HS-5 (cell line): ENCODE results near the gene KNL1.
A peak's percentile ranks its signal among the peaks of the same experiment; 100 is the strongest.
"Not testable (repeated sequence)": the region's sequence is repeated elsewhere in the genome, so short reads cannot be mapped to it uniquely, and the experiment has no call there.

Experiments
- DNase-seq: peaks from one replicate; pipeline ENCODE4 v3.0.0-alpha.2; 2012; ENCODE audit warnings: low read depth

Gene KNL1

DNA sequence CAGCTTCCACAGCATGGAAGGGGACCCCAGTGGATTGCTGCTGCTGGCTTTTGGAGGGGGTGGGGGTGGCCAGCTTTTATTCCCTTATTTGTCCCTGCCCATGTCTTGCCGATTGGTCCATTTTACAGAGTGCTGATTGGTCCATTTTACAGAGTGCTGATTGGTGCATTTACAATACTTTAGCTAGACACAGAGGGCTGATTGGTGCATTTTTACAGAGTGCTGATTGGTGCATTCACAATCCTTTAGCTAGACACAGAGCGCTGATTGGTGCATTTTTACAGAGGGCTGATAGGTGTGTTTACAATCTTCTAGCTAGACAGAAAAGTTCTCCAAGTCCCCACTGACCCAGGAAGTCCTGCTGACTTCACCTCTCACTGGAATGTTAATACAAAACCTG, 12.3 kb upstream of the KNL1 start:
- DNase-seq, result not testable (repeated sequence)

DNA sequence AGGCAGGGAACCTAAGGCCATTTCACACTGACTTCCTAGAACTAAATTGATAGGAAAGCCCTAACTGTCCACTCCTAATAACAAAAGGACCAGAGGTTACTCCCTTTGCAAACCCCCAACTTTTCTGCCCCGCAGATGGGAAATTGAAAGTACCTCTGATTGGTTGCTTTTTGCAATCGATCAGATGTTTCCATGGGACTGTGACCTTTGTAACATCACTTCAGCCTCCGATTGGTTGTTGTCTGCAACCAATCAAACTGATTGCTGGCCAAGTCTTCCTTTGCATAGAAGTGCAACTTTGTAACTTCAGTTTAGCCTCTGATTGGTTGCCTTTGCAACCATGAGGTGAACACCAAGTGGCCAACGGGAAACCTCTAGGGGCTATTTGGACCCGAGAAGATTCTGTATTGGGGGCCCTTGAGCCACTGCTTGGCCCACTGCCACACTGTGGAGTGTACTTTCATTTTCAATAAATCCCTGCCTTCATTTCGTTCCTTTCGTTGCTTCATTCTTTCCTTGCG, 11.3 kb upstream of the KNL1 start:
- peak; percentile 85 for DNase-seq

DNA sequence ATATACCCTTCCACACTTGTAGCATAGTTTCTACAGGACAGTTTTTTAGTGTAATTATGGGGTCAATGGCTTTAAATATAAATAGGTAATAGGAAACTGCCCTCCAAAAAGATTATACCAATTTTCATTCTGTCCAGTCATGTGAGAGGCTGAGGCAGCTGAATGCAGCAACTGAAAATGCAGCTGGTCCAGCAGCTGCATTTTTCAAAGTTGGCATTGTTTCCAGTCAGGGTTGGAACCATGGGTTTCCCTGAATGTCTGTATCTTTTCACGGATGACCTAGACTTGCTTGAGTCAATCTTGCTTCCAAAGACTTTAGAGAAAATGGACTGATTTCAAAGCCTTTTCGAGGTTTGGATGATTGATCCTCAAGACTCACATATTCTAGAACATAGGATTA, 9.9 kb upstream of the KNL1 start:
- no peak for DNase-seq

DNA sequence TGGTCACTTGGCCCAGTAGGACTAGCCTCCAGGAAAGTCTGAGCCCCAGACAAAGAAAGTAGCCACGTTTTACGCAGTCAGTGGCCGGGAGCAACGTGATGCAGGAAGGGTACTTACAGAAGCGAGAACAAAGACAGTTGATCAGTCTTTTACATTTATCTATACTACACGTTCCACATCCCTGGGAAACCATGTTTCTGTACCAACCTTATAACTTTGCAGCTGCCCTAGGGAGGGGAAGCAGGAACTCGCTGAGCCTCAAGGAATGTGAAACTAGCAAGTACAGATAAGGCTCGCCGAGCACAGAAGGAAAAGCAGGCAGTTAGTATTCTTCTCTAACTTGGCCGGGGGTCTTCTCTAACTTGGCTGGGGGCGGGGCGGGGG, 3.4 kb upstream of the KNL1 start:
- no peak for DNase-seq

DNA sequence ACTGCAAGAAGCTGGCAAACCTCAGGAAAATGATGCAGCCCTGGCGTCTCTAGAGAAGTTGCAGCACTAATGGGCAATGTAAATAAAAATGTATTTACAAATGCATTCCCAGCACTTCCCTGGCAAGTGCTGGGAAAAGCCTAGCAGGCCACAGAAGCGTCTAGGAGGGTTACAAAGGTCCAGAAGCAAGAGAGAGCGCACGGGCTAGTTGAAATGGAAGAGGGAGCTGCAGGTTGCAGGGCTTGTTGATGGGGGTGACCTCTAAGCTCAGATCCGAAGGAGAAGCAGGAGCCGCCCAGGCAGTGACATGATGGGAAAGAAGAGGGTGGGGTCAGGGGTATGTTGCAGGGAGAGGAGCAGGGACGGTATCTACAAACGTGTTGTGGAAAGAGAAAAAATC, 2.7 kb upstream of the KNL1 start:
- no peak for DNase-seq

DNA sequence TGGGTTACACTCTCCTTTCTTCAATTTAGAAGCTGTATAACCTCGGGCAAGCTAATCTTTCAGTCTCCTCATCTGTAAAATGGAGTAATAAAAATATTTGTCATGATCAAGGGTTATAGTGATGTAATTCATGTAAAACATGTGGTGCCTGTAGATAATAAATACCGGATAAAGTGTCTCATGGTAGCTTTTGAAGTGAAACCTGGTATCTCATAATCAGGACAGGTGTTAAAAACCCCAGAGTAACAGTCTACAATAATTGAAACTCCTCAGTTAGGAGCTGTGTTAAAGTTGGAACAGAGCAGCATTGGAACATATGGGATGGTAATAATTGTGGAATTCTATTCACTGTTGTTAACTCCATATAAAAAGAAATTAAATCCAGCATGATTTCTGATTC, 884 bp upstream of the KNL1 start:
- DNase-seq, result no peak

DNA sequence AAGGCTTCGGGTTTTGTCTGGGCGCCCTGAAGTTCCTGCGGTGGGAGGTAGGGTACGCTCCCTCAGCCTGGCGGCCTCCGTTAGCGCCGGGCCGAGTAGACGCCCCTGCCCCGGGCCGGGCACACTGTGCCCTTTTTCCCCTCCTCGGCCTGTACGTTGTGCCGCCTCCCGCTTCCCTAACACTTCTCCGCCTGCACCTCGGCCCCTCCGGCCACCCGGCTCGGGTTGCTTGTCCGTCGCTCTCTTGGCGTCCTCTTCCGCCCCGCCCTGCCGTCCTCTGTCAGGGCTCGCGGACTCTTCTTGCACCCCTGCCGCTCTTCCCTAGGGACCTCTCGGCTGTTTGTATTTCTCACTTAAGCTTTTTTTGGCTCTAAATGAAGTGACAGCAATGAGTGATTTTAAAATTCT, 384 bp downstream of the KNL1 start:
- DNase-seq, result no peak

DNA sequence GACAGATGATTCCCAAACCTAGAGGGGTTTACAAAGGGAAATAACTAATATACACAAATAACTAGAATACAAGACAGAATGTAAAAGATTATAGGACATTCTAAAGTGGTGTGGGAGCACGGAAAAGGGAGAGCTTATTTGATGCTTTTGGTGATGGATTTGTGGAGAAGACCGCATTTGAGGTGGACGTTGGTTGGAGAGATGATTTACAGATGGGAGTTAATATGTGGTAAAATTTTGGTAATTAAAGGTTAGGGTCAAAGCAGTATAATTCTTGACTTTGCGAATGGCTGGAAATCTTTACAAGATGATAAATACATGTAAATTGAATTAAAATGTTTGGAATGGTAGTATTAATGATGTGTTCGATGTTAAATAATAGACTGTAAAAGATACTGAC, 1.2 kb downstream of the KNL1 start:
- no peak for DNase-seq

DNA sequence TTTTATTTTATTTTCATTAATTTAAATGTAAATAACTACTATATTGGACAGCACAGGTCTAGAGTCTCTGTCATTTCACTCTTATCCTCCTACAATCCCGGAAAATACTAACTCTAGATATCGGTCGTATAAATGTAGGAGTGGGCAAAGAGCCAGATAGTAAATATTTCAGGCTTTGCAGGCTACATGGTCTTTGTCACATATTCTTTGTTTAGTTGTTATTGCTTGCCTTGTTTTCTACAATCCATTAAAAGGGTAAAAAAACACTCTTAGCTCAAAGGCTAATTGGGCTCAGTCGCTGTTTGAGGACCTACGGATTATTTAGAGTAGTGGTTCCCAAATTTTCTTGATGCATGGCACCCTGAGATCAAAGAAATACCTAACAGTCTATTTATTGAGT, 1.7 kb downstream of the KNL1 start:
- no peak for DNase-seq

DNA sequence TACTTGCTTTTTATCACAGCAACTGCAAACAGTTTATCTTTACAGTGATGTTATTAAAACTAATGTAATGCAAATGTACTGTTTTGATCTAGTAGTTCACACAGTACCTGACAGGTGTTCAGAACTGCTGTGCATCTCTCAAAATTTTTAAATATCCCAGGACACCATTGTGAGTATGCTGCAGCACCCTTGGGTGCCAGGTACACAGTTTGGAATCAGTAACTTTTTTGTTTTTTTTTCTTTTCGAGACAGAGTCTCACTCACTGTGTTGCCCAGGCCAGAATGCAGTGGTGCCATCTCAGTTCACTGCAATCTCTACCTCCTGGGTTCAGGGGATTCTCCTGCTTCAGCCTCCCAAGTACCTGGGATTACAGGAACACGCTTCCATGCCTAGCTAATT, 3.0 kb downstream of the KNL1 start:
- no peak for DNase-seq

DNA sequence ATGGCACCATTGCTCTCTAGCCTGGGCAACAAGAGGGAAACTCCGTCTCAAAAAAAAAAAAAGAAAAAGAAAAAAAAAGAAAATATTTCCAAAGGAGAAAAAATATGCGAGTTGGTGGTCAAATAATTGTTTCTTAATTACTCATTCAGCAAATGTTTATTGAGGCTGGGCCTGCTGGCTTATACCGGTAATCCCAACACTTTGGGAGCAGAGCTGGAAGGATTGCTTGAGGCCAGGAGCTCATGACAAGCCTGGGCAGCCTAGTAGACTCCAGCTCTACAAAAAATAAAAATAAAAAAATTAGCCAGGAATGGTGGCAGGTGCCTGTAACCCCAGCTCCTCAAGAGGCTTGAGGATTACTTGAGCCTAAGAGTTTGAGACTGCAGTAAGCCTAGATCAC, 4.1 kb downstream of the KNL1 start:
- DNase-seq, result no peak

DNA sequence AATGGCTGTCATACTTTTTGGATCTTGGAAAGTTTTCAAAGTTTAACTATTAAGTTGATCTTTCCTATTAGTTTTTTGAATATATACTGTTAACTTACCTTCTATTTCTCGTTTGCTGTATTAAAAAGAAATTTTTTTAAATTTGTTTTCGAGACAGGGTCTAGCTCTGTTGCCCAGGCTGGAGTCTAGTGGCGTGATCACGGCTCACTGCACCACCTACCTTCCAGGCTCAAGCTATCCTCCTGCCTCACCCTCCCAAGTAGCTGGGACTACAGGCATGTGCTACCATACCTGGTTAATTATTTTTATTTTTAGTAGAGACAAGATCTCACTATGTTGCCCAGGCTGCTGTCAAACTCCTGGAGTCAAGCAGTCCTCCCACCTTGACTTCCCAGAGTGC, 4.6 kb downstream of the KNL1 start:
- DNase-seq, result no peak

DNA sequence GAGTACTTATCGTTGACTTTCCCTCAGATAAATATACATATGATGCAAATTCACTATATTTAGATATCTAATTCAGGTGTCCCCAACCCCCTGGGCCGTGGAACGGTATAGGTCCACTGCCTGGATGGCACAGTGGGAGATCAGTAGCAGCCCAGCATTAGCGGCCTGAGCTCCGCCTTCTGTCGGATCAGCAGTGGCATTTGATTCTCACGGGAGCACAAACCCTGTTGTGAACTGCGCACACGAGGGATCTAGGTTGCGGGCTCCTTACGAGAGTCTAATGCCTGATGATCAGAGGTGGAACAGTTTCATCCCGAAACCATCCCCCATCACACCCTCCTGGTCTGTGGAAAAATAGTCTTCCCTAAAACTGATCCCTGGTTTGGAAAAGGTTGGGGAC, 6.9 kb downstream of the KNL1 start:
- no peak for DNase-seq

DNA sequence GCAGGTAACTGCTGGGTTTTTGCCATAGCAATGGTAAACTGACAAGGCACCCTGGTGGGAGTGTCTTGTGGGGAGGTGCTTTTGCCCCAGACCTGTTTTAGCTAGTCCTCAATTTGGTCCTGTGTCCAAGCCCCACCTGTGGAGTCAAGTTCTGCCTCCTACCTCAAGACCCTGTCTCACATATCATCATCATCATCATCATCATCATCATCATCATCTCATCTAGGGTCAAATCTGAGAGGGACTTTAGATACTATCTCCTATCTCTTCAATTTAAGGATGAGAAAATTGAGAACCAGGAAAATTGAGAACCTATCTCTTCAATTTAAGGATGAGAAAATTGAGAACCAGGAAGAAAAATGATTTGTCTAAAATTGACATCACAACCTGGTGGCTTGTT, 9.9 kb downstream of the KNL1 start:
- no peak for DNase-seq

DNA sequence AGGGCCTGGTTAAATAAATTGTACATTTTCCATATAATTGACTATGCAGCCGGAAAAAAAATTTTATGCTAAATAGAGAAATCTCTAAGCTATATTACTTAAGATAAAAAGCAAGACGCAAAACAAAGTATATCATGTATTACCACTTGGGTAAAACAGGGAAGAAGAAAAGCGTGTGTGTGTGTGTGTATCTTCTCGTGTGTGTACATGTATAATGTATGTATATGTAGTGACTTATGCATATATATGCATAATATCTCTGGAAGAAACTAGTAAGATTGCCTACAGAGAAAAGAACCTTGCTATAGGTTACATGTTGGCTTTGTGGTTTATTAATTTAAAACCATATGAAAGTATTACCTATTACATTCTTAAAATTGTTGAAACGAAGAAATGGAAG, 19.0 kb downstream of the KNL1 start:
- DNase-seq, result no peak

DNA sequence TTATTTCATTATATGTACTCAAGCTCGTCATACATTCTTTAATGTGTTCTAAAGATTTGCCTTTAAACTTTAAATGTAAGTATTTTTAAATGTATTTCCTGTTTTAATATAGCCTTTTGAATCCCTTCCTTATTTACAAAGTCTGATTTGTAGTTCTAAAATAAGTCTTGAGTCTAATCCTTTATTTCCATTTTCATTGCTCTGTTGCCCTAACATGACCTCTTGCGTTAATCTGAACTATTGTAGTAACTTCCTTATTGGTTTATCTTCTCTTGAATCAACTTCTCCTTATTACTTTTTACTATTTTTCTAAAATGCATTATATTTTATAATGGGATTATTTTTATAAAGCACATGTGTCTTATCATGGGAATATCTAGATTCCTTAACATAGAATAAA, 24.0 kb downstream of the KNL1 start:
- no peak for DNase-seq

DNA sequence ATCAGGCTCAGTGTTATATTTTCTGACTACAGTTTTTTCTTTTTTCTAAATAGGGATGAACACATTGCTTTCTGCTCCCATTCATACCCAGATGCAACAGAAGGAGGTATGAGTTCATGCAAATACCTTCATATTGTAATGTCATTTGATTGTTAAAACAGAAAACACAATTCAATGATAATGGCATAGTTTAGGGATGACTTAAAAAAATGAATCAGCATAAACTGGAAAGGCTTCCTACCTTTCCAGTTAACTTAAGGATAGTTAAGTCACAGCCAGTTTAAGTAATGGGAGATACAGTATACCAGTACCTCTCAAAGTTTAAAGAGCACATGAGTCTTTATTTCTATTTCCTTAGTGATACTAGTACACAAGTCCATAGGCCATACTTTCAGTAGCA, 24.9 kb downstream of the KNL1 start:
- DNase-seq, result no peak

DNA sequence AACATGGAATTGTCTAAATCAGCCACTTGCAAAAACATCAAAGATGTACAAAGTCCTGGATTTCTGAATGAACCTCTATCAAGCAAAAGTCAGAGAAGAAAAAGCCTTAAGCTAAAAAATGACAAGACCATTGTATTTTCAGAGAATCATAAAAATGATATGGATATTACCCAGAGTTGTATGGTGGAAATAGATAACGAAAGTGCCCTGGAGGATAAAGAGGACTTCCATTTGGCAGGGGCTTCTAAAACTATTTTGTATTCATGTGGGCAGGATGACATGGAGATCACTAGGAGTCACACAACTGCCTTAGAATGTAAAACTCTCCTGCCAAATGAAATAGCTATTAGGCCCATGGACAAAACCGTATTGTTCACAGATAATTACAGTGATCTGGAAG, 29.3 kb downstream of the KNL1 start:
- DNase-seq, result no peak

DNA sequence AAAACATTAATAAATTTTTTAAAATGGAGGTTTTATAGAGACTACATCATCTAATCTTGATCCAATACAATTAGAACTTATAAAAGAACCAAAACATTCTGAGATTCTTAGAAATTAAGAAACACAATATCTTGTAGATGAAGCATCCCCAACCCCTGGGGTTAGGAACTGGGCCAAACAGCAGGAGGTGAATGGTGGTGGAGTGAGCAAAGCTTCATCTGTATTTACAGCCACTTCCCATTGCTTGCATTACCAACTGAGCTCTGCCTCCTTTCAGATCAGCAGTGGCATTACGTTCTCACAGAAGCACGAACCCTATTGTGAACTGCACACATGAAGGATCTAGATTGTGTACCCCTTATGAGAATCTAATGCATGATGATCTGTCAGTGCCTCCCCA, 36.3 kb downstream of the KNL1 start:
- DNase-seq, result no peak

DNA sequence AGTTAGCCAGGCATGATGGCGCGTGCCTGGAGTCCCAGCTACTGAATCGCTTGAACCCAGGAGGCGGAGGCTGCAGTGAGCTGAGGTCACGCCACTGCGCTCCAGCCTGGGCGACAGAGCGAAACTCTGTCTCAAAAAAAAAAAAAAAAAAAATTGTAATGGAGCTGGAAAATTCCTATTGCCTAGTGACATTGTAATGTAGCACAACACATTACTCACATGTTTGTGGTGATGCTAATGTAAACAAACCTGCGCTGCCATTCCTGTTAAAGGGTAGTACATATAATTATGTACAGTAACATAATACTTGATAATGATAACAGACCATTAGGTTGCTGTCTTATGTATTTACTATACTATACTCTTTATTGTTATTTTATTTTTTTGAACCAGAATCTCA, 39.1 kb downstream of the KNL1 start:
- DNase-seq, result no peak

DNA sequence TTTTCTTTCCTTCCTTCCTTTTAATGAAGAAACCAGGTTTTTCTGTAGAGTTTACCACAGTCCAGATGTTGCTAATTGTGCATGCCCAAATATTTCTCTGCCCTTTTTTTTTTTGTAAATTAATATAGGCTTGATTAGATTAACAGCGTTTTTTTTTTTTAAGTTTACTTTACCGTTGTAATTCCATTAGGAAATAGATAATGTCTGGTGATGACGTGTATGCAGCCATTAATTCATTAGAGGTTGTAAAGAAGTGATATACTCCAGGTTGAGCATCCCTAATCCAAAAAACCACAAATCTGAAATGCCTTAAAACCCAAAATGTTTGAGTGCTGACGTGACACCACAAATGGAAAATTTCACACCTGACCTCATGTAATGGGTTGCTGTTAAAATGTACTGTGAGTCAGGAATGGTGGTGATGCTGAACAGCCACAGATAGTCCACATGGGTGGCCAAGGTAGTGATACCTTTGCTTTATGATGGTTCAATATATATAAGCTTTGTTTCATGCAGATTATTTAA, 43.2 kb downstream of the KNL1 start:
- no peak for DNase-seq

DNA sequence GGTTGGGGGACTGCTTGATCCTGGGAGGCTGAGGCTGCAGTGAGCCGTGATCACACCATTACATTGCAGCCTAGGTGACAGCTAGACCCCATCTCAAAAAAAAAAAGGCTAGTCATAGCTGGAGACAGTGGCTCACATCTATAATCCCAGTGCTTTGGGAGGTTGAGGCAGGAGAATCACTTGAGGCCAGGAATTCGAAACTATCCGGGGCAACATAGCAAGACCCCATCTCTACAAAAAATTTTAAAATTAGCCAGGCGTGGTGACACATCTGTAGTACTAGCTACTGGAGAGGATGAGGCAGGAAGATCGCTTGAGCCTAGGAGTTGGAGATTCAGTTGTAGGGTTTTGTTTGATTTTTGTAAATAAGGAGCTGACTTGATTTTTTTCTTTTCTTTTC, 45.6 kb downstream of the KNL1 start:
- DNase-seq, result no peak

DNA sequence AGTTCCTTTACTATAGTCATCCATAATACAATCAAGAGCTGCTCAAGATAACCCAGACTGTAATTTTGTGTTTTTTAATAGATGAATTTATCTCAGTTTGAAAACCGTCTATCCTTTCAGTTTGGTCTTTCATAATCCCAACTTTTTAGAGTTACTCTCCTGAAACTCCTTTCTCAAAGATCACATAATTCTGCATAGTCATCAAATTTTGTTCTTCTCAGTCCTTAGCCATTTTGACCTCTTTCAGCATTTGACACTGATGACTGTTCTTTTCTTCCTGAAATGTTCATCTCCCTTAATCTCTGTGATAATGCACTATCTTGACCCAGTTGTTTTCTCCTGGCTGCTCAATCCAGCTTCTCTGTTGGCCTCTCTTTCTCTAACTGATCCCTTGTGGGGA, 53.5 kb downstream of the KNL1 start:
- DNase-seq, result no peak

DNA sequence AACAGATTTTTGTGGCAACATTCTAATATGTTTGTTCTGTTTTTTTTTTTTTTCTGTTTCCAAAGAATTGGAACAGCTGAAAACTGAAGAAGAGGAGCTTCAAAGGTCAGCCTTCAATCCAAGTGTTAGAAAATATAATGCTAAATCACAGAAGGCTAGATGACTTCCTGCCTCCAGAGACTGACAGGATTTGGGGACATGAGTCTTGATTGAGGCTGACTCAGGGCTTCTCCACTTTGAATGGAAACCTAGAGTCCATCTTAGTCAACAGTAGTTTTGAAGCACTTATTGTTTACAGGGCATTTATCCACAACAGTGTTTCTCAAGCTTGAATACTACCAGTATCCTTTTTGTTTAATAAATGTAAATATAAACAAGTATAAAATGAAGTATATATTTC, 56.4 kb downstream of the KNL1 start:
- no peak for DNase-seq

DNA sequence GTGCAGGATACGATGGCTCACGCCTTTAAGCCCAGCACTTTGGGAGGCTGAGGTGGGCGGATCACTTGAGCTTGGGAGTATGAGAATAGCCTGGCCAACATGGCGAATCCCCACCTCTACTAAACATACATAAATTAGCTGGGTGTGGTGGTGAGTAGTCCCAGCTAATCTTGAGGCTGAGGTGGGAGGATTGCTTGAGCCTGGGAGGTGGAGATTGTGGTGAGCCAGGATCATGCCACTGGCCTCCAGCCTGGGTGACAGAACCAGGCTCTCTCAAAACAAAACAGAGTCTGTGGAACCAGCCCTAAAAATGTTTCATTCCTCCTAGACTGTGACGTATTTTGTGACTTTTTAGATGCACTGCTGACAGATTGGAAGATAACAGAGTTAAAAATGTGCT, 66.6 kb downstream of the KNL1 start:
- DNase-seq, result no peak
